HL-60 (cell line): ENCODE results near the gene PRICKLE4.

Experiments
- DNase-seq, 2 experiments: peaks; one replicate each; pipeline ENCODE4 v3.0.0-alpha.2; 2010 to 2020; ENCODE audit warnings: low read depth in 1 of 2, low spot score in 1 of 2
- H3K27ac ChIP-seq: fragments of 250-450 bp; sonication (Bioruptor Pico); replicated peaks from 2 replicates; pipeline ENCODE4 v1.5.1; 2020; ENCODE audit warnings: mild to moderate bottlenecking, moderate library complexity
- H3K27me3 ChIP-seq: fragments of 250-450 bp; sonication (Bioruptor Pico); 2 replicates; pipeline ENCODE4 v1.5.1; 2021; ENCODE audit warnings: mild to moderate bottlenecking, moderate library complexity; ENCODE audit not compliant: insufficient read depth, poor library complexity, severe bottlenecking
- H3K4me3 ChIP-seq: replicated peaks from 2 replicates; pipeline ENCODE4 v1.5.1; 2011; ENCODE audit warnings: mild to moderate bottlenecking, control low read depth, low read length; ENCODE audit not compliant: insufficient read depth
- CTCF ChIP-seq: IDR thresholded peaks from one replicate; pipeline ENCODE4 v1.5.1; 2011; ENCODE audit warnings: low read length, control low read depth, inconsistent platforms; ENCODE audit not compliant: insufficient read depth
- GABPA ChIP-seq: IDR thresholded peaks from 2 replicates; pipeline ENCODE4 v1.6.1; 2012; ENCODE audit warnings: low read depth
- POLR2AphosphoS5 ChIP-seq: IDR thresholded peaks from 2 replicates; pipeline ENCODE4 v1.6.1; 2012; ENCODE audit warnings: low read depth
- REST ChIP-seq: IDR thresholded peaks from 2 replicates; pipeline ENCODE4 v1.6.1; 2012; ENCODE audit warnings: low read depth; ENCODE audit not compliant: insufficient replicate concordance
- SPI1 ChIP-seq: IDR thresholded peaks from 2 replicates; pipeline ENCODE4 v1.6.1; 2012; ENCODE audit warnings: low read depth, mild to moderate bottlenecking, borderline replicate concordance

PRICKLE4 gene

GRCh38 chr6:41815587-41815986 lies 35.0 kb downstream of the PRICKLE4 start:
- no peak overlapping the region for H3K4me3 ChIP-seq
- DNase-seq = no peak
- H3K27me3 ChIP-seq = no peaks in the 10 kb centered on the region
- TF ChIP-seq SPI1 (no peak), POLR2AphosphoS5 (no peak), REST (no peak), GABPA (no peak), CTCF (no peak)
- H3K27ac ChIP-seq = no peak overlapping the region

- no peak for TF ChIP-seq CTCF
- no peak for TF ChIP-seq POLR2AphosphoS5
- no peak for TF ChIP-seq REST
- no peak for TF ChIP-seq SPI1
- TF ChIP-seq GABPA = no peak
- Histone ChIP-seq H3K4me3 (no peak overlapping the region), H3K27ac (no peak overlapping the region), H3K27me3 (no peaks in the 10 kb centered on the region)
- DNase-seq = peak; percentile 11 to 22
Measured at GRCh38 chr6:41818271-41819054, 37.9 kb downstream of the PRICKLE4 start.

- TF ChIP-seq POLR2AphosphoS5 (no peak), GABPA (no peak), SPI1 (no peak), CTCF (no peak), REST (no peak)
- Histone ChIP-seq H3K27ac (no peak overlapping the region), H3K4me3 (no peak overlapping the region), H3K27me3 (no peaks in the 10 kb centered on the region)
- peak in 1 of 2 experiments; percentile 42 for DNase-seq
Measured at GRCh38 chr6:41821266-41821665, 40.7 kb downstream of the PRICKLE4 start.
